Erythroblast (primary cell): ENCODE data around the gene ANK3.

Experiments
- DNase-seq, 2 experiments: peaks; one replicate each; lab custom pipeline; 2025; lab: John Stamatoyannopoulos, UW
- GATA1 ChIP-seq: IDR thresholded peaks from 2 replicates; pipeline ENCODE4 v1.6.1; 2011; ENCODE audit warnings: low read depth, mild to moderate bottlenecking, control low read depth, low read length, moderate library complexity
- POLR2A ChIP-seq: IDR thresholded peaks from 2 replicates; pipeline ENCODE4 v1.6.1; 2011; ENCODE audit warnings: mild to moderate bottlenecking, low read length

ANK3 gene

DNA sequence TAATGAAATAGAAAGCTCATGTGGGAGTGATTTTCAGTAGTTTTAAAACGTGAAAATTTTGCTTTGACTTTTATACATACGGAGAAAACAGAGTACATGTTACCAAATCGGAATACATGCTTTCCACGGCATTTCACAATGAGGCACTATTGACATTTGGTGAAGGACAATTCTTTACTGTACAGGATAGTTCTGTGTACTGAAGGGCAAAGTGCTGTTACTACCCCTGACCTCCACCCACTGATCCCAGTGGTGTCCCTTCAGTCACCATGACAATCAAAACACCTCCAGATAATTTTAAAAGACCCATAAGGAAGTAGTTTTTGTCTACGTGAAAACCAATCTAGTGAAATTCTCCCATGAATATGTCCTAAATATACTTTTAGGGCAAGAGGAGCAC is 33.1 kb upstream of the ANK3 start:
- TF ChIP-seq GATA1 (no peak), POLR2A (no peak)
- no peak for DNase-seq

DNA sequence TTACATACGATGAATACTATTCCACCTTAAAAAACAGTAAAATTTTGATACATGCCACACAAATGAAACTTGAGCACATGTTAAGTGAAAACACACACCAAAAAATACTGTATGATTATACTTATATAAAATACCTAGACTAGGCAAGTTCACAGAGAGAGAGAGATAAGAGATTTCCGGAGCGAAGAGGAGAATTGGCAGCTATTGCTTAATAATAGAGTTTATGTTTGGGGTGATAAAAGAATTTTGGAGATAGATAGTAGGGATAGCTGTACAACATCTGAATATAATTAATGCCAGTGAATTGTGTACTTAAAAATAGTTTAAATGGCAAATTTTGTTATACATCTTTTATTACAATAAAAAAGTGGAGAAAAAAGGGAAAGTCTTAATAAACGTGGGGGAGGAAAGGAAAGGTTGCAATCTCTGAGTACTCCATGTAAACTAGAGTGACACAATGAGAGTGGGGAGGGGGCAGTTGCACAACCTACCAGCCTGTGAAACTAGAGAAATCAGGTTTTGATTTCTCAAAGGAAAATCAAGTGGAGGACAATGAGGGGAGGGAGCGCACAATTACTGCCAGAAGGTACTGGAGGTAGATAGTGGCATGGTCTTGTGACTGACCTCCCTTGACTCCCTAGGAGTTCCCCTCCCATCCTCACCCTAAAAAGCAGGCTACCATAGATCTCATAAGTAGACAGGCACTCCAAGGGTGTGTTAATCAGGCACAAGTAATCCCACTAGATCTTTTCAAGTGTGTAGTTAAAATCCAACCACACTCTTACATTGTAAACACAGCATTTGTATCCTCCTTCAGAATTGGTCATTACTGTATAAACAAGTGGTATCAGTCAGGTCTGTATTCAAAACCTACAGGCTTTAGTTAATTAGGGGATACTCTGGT is 31.6 kb upstream of the ANK3 start:
- no peak for DNase-seq
- TF ChIP-seq POLR2A (no peak), GATA1 (no peak)

DNA sequence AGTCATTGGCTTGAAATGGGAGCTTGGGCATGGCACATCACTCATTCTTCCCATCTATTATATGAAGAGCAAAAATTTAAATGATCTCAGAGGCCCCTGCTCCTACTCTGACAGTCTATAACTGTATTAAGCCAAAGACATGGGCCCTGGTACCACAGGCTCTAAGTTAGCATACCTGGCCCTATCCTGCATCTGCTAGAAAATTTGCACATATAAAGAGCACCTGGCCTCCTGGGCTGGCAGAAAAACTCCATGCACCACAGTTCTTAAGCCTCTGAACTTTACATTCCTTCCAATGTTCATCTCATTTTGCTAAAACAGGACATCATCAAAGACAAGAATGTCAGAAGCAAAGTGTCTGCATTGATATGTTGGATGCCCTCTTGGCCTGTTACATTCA is 29.6 kb upstream of the ANK3 start:
- no peak for DNase-seq
- TF ChIP-seq GATA1 (no peak), POLR2A (no peak)

DNA sequence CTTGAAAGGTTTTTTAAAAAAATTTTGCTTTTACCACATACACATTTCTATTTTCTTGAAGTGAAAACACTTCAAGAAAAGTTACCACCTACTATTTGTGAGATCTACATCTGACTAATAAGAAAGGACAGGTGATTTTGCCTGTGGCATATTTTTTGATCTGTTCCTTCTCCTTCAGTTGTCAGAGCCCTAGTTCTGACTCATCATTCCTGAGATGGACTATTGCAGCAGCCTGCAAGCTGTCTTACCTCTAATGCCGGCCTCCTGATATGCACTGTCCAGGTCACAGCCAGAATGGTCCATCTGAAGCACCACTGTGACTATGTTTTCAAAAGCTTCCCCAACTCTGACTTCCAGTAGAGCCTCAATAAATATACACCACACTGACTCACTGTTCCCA is 28.2 kb upstream of the ANK3 start:
- no peak for DNase-seq
- TF ChIP-seq GATA1 (no peak), POLR2A (no peak)

DNA sequence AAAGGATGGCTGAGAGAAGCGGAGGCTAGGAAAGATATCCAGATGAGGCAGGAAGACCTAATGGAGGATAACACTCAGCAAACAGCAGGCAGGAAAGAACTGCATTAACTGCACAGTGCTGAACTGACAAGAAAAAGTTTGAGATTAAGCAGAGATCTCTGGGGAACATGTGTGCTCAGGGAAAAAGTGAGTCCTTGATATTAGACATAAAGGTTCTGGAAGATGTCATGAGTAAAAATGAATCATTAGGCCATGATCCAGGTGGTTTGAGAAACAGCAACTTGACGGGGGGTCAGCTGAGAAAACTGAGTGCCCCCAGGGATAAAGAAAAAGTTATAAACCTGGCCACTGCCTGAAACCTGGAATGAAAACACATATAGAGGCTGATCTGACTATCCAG is 27.3 kb upstream of the ANK3 start:
- TF ChIP-seq GATA1 (no peak), POLR2A (no peak)
- DNase-seq = no peak

DNA sequence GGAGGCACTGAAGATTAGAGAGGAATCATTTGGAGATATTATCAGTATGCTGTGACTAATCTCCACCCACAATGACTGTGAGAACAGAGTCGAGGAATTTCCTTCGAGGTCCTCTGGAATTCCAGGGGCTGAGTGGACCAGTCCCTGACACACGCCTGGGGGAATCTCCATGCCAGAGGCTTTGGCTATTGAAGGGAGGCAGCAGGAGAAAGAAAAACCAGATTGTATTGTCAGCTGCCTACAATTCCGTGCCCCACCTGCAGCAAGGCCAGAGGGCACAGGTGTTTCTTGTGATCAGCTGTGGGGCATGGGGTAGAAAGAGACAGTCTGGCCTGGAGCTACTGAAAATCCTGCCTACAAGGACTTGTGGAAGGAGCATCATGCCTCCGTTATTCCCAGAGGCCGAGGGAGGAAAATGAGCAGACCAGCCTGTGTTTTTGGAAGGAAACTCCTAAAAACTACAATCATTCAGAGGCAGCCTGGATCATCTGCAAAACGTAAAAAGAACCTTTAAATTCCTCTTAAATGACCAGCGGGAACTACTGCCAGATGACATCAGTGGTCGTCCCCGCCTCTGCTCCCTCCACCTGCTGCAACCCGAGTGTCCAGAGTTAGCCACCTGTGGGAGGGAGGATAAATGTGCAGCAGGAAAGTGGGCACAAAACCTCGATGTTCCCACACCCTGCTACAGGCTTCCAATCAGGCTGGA is 25.4 kb upstream of the ANK3 start:
- TF ChIP-seq GATA1 (no peak), POLR2A (no peak)
- no peak for DNase-seq

DNA sequence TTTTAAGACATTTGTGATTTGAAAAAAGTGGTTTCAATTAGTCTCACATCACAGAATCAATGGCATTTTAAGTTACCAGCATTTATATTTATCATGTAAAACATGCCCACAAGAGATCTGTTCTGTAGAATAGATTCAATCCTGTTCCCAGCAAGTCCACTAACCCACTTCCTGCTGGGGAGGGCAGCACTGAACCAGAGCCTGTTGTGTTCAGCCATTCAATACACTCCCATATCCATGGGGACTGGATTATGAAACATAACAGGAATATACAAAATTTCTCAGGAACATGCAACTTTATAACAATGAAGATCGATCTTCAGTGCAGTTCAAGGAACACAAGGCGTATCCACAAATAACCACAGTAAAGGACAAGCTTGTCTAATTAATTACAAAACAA is 24.4 kb upstream of the ANK3 start:
- TF ChIP-seq GATA1 (no peak), POLR2A (no peak)
- DNase-seq = no peak

DNA sequence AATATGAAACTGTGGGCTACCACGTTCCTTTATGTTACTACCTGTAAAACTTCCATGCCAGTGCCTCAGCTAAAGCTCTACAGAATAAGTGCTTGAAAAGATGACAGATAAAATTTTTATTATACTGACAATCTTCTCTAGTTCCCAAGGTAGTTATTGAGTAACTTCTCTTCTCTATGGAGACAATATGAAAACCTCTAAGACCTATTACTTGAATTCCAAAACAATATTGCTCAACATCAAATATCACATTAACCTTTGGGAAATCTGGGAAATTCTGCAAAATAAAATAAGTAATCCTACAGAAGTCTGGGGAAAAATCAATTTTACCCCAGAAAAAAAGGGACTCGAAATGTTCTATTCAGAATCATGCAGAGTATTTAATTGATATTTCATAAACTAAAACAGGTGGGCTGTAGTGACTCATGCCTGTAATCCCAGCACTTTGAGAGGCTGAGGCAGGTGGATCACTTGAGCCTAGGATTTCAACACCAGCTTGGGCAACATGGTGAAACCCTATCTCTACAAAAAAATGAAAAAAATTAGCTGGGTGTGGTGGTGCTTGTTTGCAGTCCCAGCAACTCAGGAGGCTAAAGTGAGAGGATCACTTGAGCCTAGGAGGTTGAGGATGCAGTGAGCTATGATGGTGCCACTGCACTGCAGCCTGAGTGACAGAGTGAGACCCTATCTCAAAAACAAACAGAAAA is 23.8 kb upstream of the ANK3 start:
- DNase-seq = no peak
- TF ChIP-seq POLR2A = no peak
- TF ChIP-seq GATA1 = no peak

DNA sequence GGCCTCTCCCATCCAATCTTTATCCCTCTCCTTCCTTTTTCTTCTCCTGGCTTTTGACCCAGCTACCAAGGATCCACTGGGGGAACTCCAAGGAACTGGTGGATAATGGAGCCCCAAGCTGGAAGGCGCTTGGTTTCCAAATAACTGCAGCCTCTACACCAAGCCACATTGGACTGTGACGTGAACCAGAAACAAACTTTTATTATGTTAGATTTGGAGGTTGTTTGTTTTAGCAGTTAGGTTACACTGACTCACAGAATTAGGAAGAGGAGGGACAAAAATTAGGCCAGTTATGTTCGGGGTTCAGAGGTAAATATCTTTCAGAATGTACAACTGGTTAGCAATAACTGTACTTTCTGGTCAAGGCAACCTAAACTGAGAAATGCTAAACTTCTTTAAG is 21.3 kb upstream of the ANK3 start:
- DNase-seq = no peak
- TF ChIP-seq GATA1 = no peak
- TF ChIP-seq POLR2A = no peak

DNA sequence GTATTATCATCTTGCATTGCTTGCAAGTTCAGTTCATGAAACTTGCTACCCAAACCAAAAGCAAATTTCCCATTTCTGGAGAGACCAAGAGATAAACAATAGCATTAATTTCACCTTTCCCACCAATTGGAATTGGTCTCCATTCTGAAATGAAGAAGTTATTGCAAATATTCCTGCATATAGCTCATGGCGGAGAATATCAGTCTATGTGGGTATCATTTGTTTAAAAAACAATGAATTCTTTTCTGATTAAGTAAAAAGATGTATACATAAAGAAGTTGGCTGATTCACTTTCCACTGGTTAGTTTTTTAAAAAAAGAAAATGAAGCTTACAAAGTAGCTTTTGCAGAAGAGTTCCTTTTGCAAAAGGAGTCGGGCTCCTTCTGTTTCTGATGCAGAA is 19.5 kb upstream of the ANK3 start:
- no peak for TF ChIP-seq POLR2A
- TF ChIP-seq GATA1 = no peak

DNA sequence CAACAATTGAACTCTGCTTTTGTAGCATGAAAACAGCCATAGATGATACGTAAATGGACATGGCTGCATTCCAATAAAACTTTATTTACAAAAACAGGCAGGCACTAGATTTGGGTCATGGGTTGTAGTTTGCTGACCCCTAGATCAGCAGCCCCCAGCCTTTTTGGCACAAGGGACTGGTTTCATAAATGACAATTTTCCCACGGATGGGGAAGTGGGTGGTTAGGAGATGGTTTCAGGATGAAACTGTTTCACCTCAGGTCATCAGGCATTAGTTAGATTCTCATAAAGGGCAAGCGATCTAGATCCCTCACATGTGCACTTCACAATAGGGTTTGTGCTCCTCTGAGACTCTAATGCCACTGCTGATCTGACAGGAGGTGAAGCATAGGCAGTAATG is 16.5 kb upstream of the ANK3 start:
- DNase-seq = no peak
- TF ChIP-seq GATA1 = no peak

More for the DNA sequence above, 19.5 kb upstream of the ANK3 start:
- no peak for DNase-seq

DNA sequence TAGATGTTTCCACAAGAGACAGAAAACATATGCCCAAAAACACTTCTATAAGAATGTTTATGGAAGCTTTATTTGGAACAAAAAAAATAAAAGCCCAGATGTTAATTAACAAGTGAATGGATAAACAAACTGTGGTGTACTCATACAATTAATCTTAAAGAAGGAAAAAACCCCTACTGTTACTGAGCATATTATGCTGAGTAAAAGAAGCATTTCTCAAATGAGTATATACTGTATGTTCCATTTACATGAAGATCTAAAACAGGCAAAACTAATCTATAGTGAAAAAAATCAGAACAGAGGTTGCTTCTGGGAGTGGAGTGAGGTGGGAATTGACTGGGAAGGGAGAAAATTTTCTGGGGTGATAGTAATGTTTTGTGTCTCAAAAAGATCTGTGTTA is 15.5 kb upstream of the ANK3 start:
- TF ChIP-seq GATA1 (no peak), POLR2A (no peak)
- no peak for DNase-seq

DNA sequence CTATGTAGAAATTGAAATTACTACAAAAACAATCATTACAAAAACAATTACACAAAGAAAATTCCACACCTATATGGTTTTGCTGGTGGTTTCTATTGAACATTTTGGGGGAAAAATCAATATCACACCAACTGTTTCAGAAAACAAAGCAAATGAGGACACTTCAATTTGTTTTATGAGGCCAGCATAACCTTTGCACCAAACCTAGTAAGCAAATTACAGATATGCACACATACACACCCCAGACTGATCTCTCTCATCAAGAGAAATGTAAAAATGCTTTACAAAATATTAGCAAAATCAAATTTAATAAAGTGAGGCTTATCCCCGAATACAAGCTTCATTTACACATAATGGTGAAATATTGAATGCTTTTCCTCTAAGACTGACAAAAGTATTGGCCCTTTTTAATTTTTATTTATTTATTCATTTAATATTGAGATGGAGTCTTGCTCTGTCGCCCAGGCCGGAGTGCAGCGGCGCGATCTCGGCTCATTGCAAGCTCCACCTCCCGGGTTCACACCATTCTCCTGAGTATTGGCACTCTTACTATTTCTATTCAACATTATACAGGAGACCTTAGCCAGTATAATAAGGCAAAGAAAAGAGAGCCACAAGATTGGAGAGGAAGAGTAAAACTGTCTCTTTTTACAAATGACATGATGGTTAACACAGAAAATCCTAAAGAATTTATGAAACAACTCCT is 13.6 kb upstream of the ANK3 start:
- no peak for DNase-seq
- no peak for TF ChIP-seq POLR2A
- TF ChIP-seq GATA1 = no peak
